ENCODE results near the gene CACNA1F.
"Not testable (repeated sequence)": the region's sequence is repeated elsewhere in the genome, so short reads cannot be mapped to it uniquely, and the experiment has no call there.

The CACNA1F gene

DNA sequence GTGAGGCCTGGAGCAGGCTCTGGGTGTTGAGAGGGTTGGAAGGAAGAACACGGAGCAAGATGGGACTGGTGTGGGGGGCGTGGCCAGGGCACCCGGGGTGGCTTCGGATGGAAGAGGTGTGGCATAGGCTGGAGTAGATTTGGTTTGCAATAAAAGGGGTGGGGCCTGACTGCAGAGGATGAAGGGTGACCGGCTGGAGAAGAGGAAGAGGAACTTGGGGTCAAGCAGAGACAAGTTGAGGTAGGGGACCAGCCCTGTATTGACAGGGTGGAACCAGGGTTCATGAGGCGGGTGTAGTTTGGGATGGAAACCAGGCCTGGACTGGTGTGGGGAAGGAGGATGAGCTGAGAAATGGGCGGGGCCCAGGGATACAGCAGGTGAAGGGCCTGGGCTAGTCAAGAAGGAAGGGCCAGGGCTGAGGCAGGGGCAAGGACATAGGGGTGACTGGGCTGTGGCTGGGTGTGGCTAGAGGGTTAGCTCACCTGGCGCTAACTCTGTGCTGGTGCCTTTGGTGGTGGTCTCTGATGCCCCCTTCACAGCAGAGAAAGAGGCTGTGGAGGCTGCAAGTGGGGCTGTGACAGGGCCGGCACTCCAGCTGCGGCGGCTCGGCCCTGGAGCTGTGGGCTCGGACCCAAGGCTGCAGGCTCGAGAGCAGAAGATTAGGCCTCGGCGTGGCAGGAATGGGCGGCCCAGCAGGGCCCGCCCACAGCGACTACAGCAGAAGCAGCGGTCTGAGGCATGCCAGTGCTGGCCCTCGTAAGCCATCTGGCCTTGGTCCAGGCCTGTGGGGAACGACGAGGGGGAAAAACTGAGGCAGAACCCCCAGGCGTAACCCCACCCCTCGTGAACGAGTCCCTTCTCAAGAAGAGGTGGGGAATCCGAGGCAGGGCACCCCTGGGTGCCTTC lies 56.5 kb downstream of the CACNA1F start:
- no peak for DNase-seq (ENCODE audit: low spot score)

- DNase-seq (ENCODE audit: low spot score) = no peak
Observed at GRCh38 chrX:49175435-49176274, 57.5 kb downstream of the CACNA1F start.

DNA sequence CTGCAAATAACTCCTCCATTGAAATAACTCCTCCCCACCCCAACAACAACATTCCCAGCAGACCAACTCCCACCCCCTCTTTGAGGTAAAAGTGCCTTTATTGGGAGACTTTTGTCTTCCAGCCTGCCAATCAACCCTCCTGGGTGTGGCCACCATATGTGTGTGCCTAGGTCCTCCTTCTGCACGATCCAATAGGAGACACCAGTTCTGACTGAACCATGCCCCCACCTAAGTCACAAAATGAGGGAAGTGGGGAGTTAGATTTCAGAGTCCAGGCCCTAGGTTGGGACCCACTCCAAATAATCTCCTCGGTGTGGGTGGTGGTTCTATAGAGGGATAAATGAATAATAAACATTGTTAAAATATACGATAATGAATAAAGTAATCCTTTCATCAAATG lies 58.4 kb downstream of the CACNA1F start:
- no peak for DNase-seq (ENCODE audit: low spot score)

DNA sequence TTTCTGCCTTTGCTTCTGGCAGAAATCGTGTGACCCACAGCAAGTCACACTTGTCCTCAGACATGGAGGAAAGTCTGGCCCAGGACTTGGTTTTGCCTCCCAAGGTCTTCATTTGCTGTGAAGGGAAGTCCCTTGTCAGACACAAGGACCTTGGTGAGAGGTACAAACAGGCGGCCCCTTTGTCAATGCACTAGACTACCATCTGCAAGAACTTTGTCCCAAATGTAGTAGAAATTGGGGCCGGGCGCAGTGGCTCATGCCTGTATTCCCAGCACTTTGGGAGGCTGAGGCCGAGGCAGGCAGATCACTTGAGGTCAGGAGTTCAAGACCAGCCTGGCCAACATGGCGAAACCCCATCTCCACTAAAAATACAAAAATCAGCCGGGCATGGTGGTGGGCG lies 59.6 kb downstream of the CACNA1F start:
- not testable (repeated sequence) for DNase-seq (ENCODE audit: low spot score)

DNA sequence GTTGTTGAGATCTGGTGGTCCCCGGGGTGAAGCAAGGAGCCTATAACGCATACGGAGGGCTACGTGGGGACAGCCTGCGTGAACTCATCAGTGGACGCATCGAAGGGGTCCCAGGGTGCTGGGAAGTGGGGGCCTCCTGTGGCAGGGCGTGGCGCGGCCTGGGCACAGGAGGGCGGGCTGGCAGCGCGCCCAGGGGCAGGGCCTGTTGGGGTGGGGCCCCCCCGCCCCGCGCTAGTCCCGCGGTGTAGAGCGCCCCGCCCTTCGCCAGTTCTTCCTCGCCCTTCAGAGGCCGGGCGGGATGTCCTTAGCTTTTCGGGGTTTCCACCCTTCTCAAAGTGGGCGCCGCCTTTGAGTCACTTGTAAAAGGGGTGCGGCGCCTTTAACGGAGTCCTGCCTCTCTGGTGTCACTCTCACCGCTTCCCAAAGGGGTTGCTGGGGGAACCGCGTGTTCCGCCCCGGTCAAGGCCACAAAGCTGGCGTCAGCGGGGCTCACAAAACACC lies 60.8 kb downstream of the CACNA1F start:
- DNase-seq (ENCODE audit: low spot score) = peak; percentile 60

- peak; percentile 59 for DNase-seq (ENCODE audit: low spot score)
Observed at GRCh38 chrX:49171752-49172279, 61.3 kb downstream of the CACNA1F start, which contains the start of gene PLP2. Gene PLP2 (plus strand): TSS chrX:49171898. CDS start chrX:49172001, 103 bp downstream.

DNA sequence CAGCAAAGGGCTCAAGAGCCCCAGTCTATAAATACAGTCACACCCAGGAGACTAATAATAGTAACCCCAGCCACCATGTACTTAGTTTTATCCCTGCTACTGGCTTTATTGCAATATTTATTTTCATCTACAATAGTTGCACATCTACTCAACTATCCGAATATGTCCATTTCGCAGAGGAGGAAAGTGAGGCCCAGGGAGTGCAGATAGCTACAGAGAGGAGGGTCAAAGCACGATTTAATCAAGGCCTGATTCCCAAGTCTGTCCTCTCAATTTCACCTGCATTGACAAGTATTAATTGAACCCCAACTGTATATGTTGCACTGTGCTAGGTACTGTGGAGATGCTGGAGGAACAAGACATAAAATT lies 65.4 kb downstream of the CACNA1F start:
- no peak for DNase-seq (ENCODE audit: low spot score)

- DNase-seq (ENCODE audit: low spot score) = peak; percentile 58
Observed at GRCh38 chrX:49166914-49167739, 66.0 kb downstream of the CACNA1F start.

GRCh38 chrX:49165901-49166881 lies 66.9 kb downstream of the CACNA1F start:
- DNase-seq (ENCODE audit: low spot score) = peak; percentile 62

- DNase-seq (ENCODE audit: low spot score) = no peak
Observed at GRCh38 chrX:49164589-49165360, 68.4 kb downstream of the CACNA1F start.

DNA sequence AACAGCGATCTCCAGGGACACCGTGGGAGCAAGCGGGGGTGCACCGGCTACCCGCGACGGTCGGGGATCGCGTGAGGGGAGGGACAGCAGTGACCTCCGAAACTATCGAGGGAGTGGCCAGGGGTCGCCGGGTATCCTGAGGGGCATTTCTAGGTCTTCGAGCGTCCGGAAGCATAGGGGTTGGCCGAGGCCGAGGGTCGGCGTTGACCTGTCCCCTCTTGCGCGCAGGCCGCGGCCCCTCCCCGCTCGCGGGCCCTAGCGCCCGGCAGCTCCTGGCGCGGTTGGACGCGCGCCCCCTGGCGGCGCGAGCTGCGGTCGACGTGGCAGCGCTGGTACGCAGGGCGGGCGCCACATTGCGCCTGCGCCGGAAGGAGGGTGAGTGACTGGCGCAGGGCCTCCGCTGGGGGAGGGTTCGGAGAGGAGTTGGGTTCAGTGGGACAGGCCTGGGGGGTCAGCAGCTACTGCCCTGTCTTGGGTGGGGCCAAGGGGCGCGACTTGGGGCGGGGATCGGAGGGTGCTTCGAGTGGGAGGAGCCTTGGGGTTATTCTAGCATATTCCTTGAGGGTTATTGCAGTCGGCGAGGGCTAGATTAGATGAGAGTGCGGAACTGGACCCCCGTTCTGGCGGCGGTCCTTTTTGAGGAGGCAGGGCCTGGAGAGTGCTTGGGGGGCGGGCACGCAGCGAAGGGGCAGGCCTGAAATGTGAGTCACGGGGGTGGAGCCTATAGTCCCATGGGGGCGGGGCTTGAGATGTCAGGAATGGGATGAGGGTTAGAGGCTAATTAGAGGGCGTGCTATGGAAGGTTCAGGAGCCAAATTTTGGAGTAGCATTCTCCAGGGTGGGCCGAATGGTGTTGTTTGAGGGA lies 69.4 kb downstream of the CACNA1F start:
- DNase-seq (ENCODE audit: low spot score) = peak; percentile 82

GRCh38 chrX:49162620-49163019 lies 70.5 kb downstream of the CACNA1F start, which contains the start of gene MAGIX:
Gene MAGIX (plus strand): TSS chrX:49162758. CDS start chrX:49162890, 132 bp downstream.
- DNase-seq (ENCODE audit: low spot score) = no peak

- DNase-seq (ENCODE audit: low spot score) = no peak
Observed at GRCh38 chrX:49161632-49162031, 71.5 kb downstream of the CACNA1F start.

GRCh38 chrX:49160908-49161307 lies 72.2 kb downstream of the CACNA1F start:
- no peak for DNase-seq (ENCODE audit: low spot score)

DNA sequence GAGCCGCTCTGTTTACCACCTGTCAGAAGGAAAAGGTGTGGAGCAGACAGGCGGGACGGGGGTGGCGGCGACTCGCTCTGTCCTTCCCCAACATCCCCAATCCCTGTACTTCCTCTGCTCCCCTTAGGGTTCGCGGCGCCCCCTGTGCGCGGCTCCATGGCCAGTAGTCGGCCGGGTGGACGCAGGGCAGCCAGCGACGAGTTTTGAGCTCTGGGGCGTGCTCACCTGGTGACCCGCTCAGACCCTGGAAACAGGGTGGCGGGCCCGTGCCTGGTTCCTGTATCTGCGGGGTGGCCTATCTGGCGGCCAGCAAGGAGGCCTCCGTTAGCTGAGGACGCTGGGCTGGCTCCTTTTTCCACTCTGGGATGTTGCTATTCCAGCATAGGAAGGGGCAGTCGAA lies 75.9 kb downstream of the CACNA1F start:
- no peak for DNase-seq (ENCODE audit: low spot score)

DNA sequence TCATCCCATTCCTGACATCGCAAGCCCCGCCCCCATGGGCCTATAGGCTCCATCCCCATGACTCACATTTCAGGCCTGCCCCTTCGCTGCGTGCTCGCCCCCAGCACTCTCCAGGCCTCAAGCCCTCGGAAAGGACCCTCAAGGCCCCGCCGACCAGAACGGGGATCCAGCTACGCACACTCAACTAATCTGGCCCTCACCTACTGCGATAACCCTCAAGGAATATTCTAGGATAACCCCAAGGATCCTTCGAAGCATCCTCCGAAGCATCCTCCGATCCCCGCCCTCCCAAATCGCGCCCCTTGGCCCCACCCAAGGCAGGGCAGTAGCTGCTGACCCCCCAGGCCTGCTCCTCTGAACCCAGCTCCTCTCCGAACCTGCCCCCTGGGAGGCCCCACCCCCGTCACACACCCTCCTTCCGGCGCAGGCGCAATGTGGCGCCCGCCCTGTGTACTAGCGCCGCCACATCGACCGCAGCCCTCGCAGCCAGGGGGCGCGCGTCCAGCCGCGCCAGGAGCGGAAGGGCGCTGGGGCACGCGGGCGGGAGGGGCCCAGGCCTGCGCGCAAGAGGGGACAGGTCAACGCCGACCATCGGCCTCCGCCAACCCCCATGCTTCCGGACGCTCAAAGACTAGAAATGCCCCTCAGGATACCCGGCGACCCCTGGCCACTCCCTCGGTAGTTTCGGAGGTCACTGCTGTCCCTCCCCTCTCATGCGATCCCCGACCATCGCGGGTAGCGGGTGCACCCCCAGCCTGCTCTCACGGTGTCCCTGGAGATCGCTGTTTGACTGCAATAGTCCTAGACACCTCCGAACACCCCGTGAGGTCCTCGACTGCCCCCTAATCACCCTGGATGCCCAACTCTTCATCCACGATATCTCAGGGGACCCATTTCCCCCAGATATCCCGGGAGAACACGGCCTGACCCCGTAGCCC lies 77.0 kb downstream of the CACNA1F start:
- DNase-seq (ENCODE audit: low spot score) = peak; percentile 85

DNA sequence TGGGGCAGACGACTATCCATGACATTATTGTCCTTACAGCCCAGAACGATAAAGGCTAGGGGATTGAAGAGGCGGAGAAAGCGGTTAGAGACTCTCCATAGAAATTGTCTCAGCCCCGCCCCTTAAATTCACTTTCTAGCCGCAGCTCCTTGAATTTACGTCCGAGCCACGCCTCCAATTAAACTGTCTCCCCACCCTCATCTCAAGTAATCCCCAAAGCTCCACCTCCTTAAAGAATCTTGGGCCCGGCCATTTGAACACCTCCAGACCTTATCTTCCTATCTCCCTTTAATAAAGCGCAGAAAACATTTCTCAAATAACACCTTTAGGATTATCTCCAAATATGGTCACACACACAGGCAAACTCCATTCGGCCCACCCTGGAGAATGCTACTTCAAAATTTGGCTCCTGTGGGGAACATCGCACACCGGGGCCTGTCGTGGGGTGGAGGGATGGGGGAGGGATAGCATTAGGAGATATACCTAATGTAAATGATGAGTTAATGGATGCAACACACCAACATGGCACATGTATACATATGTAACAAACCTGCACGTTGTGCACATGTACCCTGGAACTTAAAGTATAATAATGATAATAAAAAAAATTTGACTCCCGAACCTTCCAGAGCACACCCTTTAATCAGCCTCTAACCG lies 77.8 kb downstream of the CACNA1F start:
- peak; percentile 48 for DNase-seq (ENCODE audit: low spot score)

All from CD4-positive, alpha-beta T cell treated with Interleukin-6 at 100 ng/mL for 8 hours (primary cell).